Hepatocyte (in vitro differentiated cells): ENCODE data around the gene SLAIN2. TPM values are rescaled to one million over a fixed set of nuclear protein-coding genes. Genes with fewer than 3 reads are reported as not detected.
"Not testable (repeated sequence)": the region's sequence is repeated elsewhere in the genome, so short reads cannot be mapped to it uniquely, and the experiment has no call there.

Source experiments
- DNase-seq: peaks from one replicate; pipeline ENCODE4 v3.0.0-alpha.2; 2016; ENCODE audit warnings: low spot score
- H2AFZ ChIP-seq: fragments of 200-600 bp; sonication (generic); 2 replicates; pipeline ENCODE4 v1.6.0; 2016; ENCODE audit warnings: antibody characterized with exemption, mild to moderate bottlenecking
- H3K27ac ChIP-seq: fragments of 200-600 bp; sonication (generic); 2 replicates; pipeline ENCODE4 v1.5.1; 2016; ENCODE audit warnings: mild to moderate bottlenecking
- H3K27me3 ChIP-seq: fragments of 200-600 bp; sonication (generic); 2 replicates; pipeline ENCODE4 v1.6.1; 2016
- H3K36me3 ChIP-seq: fragments of 200-600 bp; sonication (generic); replicated peaks from 2 replicates; pipeline ENCODE4 v1.5.1; 2016; ENCODE audit warnings: low read depth; ENCODE audit not compliant: insufficient read depth
- H3K4me1 ChIP-seq: fragments of 200-600 bp; sonication (generic); 2 replicates; pipeline ENCODE4 v1.5.1; 2016; ENCODE audit warnings: mild to moderate bottlenecking, moderate library complexity; ENCODE audit not compliant: insufficient read depth
- H3K4me2 ChIP-seq: fragments of 200-600 bp; sonication (generic); 2 replicates; pipeline ENCODE4 v1.6.0; 2016
- H3K4me3 ChIP-seq: fragments of 200-600 bp; sonication (generic); 2 replicates; pipeline ENCODE4 v1.5.1; 2016; ENCODE audit warnings: mild to moderate bottlenecking
- H3K79me2 ChIP-seq: fragments of 200-600 bp; sonication (generic); 2 replicates; pipeline ENCODE4 v1.6.0; 2017; ENCODE audit warnings: mild to moderate bottlenecking
- H3K9me2 ChIP-seq: fragments of 200-600 bp; sonication (generic); replicated peaks from 2 replicates; pipeline ENCODE4 v1.6.0; 2017; ENCODE audit warnings: mild to moderate bottlenecking; ENCODE audit not compliant: insufficient read depth
- H3K9me3 ChIP-seq: fragments of 200-600 bp; sonication (generic); 2 replicates; pipeline ENCODE4 v1.5.1; 2016; ENCODE audit warnings: low read depth, mild to moderate bottlenecking
- H4K20me1 ChIP-seq: fragments of 200-600 bp; sonication (generic); 2 replicates; pipeline ENCODE4 v1.6.0; 2016; ENCODE audit warnings: mild to moderate bottlenecking; ENCODE audit not compliant: insufficient read depth, poor library complexity, severe bottlenecking
- CTCF ChIP-seq: fragments of 200-600 bp; sonication (generic); IDR thresholded peaks from 2 replicates; pipeline ENCODE4 v1.5.1; 2016; ENCODE audit warnings: antibody characterized with exemption, mild to moderate bottlenecking; ENCODE audit not compliant: poor library complexity
- EZH2 ChIP-seq: fragments of 200-600 bp; sonication (generic); IDR thresholded peaks from 2 replicates; pipeline ENCODE4 v1.6.1; 2016; ENCODE audit warnings: antibody characterized with exemption, mild to moderate bottlenecking, borderline replicate concordance
- EZH2phosphoT487 ChIP-seq: fragments of 200-600 bp; sonication (generic); IDR thresholded peaks from one replicate; pipeline ENCODE4 v1.6.1; 2018; ENCODE audit warnings: antibody characterized with exemption, mild to moderate bottlenecking, low read depth, moderate library complexity; ENCODE audit not compliant: unreplicated experiment, severe bottlenecking
- WGBS: methylation state at CpG from one replicate; pipeline ENCODE4 v1.1.6; 2016; ENCODE audit warnings: low lambda C conversion rate; ENCODE audit errors: missing lambda C conversion rate; 5-methylcytosine and 5-hydroxymethylcytosine counted together
- polyA plus RNA-seq: library from polyadenylated mRNA; unstranded; fragments of >200 nt; fragmentation: Nextera tagmentation; extraction: Ambion mirVana; gene quantifications from 2 replicates; pipeline ENCODE4 v1.2.1, GENCODE V29; 2016
- total RNA-seq: library from RNA; depleted of rRNA; stranded (reverse); fragments of >200 nt; gene quantifications from 2 replicates; pipeline ENCODE4 v1.2.3, GENCODE V29; 2014

The SLAIN2 gene
- total and polyA plus RNA-seq, 2 experiments from 2014 or later: 40.1 to 67.6 TPM

- no peaks in the 10 kb centered on the region for H3K9me3 ChIP-seq
- H3K79me2 ChIP-seq: no peaks in the 10 kb centered on the region
- H4K20me1 ChIP-seq: no peaks in the 10 kb centered on the region
- TF ChIP-seq EZH2: no peak
- no peak for TF ChIP-seq EZH2phosphoT487
- TF ChIP-seq CTCF: no peak
- H3K36me3 ChIP-seq: no peaks in the 10 kb centered on the region
- WGBS: 84% methylated on average over 2 of the region's 2 CpGs
- H3K4me1 ChIP-seq: no peaks in the 10 kb centered on the region
- no peak overlapping the region for H3K27ac ChIP-seq
- H3K4me3 ChIP-seq: no peak overlapping the region
- no peak for DNase-seq
- H3K27me3 ChIP-seq: no peaks in the 10 kb centered on the region
- no peak overlapping the region for H3K4me2 ChIP-seq
- H3K9me2 ChIP-seq: no peaks in the 10 kb centered on the region
- H2AFZ ChIP-seq: no peak overlapping the region
These were observed 90.1 kb downstream of the SLAIN2 start for GRCh38 chr4:48431401-48431800.

GRCh38 chr4:48432017-48432416 lies 90.7 kb downstream of the SLAIN2 start:
- Histone ChIP-seq H3K79me2 (no peaks in the 10 kb centered on the region), H3K27ac (no peak overlapping the region), H3K4me1 (no peaks in the 10 kb centered on the region), H3K9me2 (no peaks in the 10 kb centered on the region), H3K9me3 (no peaks in the 10 kb centered on the region), H3K36me3 (no peaks in the 10 kb centered on the region), H4K20me1 (no peaks in the 10 kb centered on the region), H3K4me2 (no peak overlapping the region), H2AFZ (no peak overlapping the region), H3K4me3 (no peak overlapping the region), H3K27me3 (no peaks in the 10 kb centered on the region)
- TF ChIP-seq CTCF (no peak), EZH2phosphoT487 (no peak), EZH2 (no peak)
- DNase-seq: no peak
- WGBS: 86% methylated on average over 4 of the region's 4 CpGs

GRCh38 chr4:48436318-48436717 lies 95.0 kb downstream of the SLAIN2 start:
- no peaks in the 10 kb centered on the region for H3K4me1 ChIP-seq
- H3K79me2 ChIP-seq: no peaks in the 10 kb centered on the region
- H3K27ac ChIP-seq: no peak overlapping the region
- H3K9me3 ChIP-seq: no peaks in the 10 kb centered on the region
- no peaks in the 10 kb centered on the region for H4K20me1 ChIP-seq
- DNase-seq: no peak
- H3K4me3 ChIP-seq: no peak overlapping the region
- TF ChIP-seq CTCF: no peak
- TF ChIP-seq EZH2: no peak
- no peak for TF ChIP-seq EZH2phosphoT487
- no peak overlapping the region for H3K4me2 ChIP-seq
- H3K36me3 ChIP-seq: no peaks in the 10 kb centered on the region
- H2AFZ ChIP-seq: no peak overlapping the region
- H3K27me3 ChIP-seq: no peaks in the 10 kb centered on the region
- 91% methylated on average over 1 of the region's 1 CpG for WGBS
- H3K9me2 ChIP-seq: no peaks in the 10 kb centered on the region

GRCh38 chr4:48439988-48440387 lies 98.7 kb downstream of the SLAIN2 start:
- H4K20me1 ChIP-seq: no peaks in the 10 kb centered on the region
- 77% methylated on average over 2 of the region's 2 CpGs for WGBS
- no peaks in the 10 kb centered on the region for H3K27me3 ChIP-seq
- no peaks in the 10 kb centered on the region for H3K9me2 ChIP-seq
- TF ChIP-seq EZH2 (no peak), CTCF (no peak), EZH2phosphoT487 (no peak)
- H3K36me3 ChIP-seq: no peaks in the 10 kb centered on the region
- no peak overlapping the region for H3K27ac ChIP-seq
- H2AFZ ChIP-seq: no peak overlapping the region
- no peak overlapping the region for H3K4me3 ChIP-seq
- H3K4me1 ChIP-seq: no peaks in the 10 kb centered on the region
- DNase-seq: no peak
- H3K9me3 ChIP-seq: no peaks in the 10 kb centered on the region
- H3K4me2 ChIP-seq: no peak overlapping the region
- H3K79me2 ChIP-seq: no peaks in the 10 kb centered on the region

GRCh38 chr4:48440914-48441313 lies 99.6 kb downstream of the SLAIN2 start:
- not testable (repeated sequence) for H3K4me2 ChIP-seq, H3K27ac ChIP-seq, H3K4me3 ChIP-seq, DNase-seq, H3K36me3 ChIP-seq, H2AFZ ChIP-seq, H3K9me2 ChIP-seq, H3K9me3 ChIP-seq, H4K20me1 ChIP-seq, H3K79me2 ChIP-seq, H3K27me3 ChIP-seq, H3K4me1 ChIP-seq
- 80% methylated on average over 5 of the region's 5 CpGs for WGBS
